Measurements from ENCODE around the gene MATCAP1. TPM values are rescaled to one million over a fixed set of nuclear protein-coding genes. Genes with fewer than 3 reads are reported as not detected.

MATCAP1 gene
- total RNA-seq, 2 donors from 2014 or later = 11.9 to 31.6 TPM

GRCh38 chr16:67200491-67200890, 16.7 kb upstream of the MATCAP1 start:
- DNase-seq = no peak
- peaks cover 28% of the 10 kb centered on the region for H3K4me1 ChIP-seq
- 84 to 93% methylated on average over 3 to 4 of the region's 8 CpGs for WGBS, 2 donors
- intact Hi-C loops (cut with DNase I) = no loop called here
- H3K27me3 ChIP-seq = no peaks in the 10 kb centered on the region
- H3K36me3 ChIP-seq (replicated peaks in 1 of 2; ENCODE audit: insufficient read depth in 1 of 2, low read depth in 2 of 2) = peaks cover 24 to 45% of the 10 kb centered on the region in 2 donors
- no peak overlapping the region for H3K4me3 ChIP-seq
- peak overlapping the region in 1 of 4 donors; percentile 81 for H3K27ac ChIP-seq
- no peak for ATAC-seq
- no peak for TF ChIP-seq CTCF (IDR thresholded peaks at IDR 0.05)
- TF ChIP-seq POLR2A (IDR thresholded peaks at IDR 0.05) = no peak
- H3K9me3 ChIP-seq = no peaks in the 10 kb centered on the region

GRCh38 chr16:67199808-67200198, 16.0 kb upstream of the MATCAP1 start:
- Histone ChIP-seq H3K9me3 (no peaks in the 10 kb centered on the region), H3K27ac (peak overlapping the region; percentile 67 to 88 (median 76)), H3K4me1 (peaks cover 28% of the 10 kb centered on the region), H3K36me3 (replicated peaks in 1 of 2; ENCODE audit: insufficient read depth in 1 of 2, low read depth in 2 of 2) (peaks cover 28 to 48% of the 10 kb centered on the region in 2 donors), H3K27me3 (no peaks in the 10 kb centered on the region), H3K4me3 (peak overlapping the region; percentile 49 to 93)
- TF ChIP-seq POLR2A (IDR thresholded peaks at IDR 0.05) (no peak), CTCF (IDR thresholded peaks at IDR 0.05) (peak in 4 of 7 experiments; percentile 3 to 16 (median 8))
- intact Hi-C loops (cut with DNase I) = no loop called here
- 15 to 17% methylated on average over 15 to 16 of the region's 22 CpGs for WGBS, 2 donors
- peak in 1 of 4 donors; percentile 41 for DNase-seq
- ATAC-seq = peak; percentile 10

GRCh38 chr16:67199011-67199807, 15.4 kb upstream of the MATCAP1 start, which contains the start of gene ELMO3:
Gene ELMO3 (plus strand): TSS chr16:67199131. CDS start chr16:67199327, 196 bp downstream.
- peaks cover 28 to 49% of the 10 kb centered on the region in 2 donors for H3K36me3 ChIP-seq (replicated peaks in 1 of 2; ENCODE audit: insufficient read depth in 1 of 2, low read depth in 2 of 2)
- no peaks in the 10 kb centered on the region for H3K27me3 ChIP-seq
- TF ChIP-seq CTCF (IDR thresholded peaks at IDR 0.05) = peak; percentile 39 to 80 (median 68)
- TF ChIP-seq POLR2A (IDR thresholded peaks at IDR 0.05) = peak; percentile 65 to 75 (median 74)
- WGBS, 2 donors = 15 to 24% methylated on average over 6 to 59 of the region's 61 CpGs
- peaks cover 28% of the 10 kb centered on the region for H3K4me1 ChIP-seq
- peak within 1 kb of the TSS; percentile 49 to 93 for H3K4me3 ChIP-seq
- H3K9me3 ChIP-seq = no peaks in the 10 kb centered on the region
- intact Hi-C loops (cut with DNase I) = no loop called here
- DNase-seq = peak; percentile 79 to 85 (median 82)
- peak; percentile 83 for ATAC-seq
- peak within 1 kb of the TSS; percentile 67 to 88 (median 76) for H3K27ac ChIP-seq

- Histone ChIP-seq H3K27me3 (no peaks in the 10 kb centered on the region), H3K36me3 (replicated peaks in 1 of 2; ENCODE audit: insufficient read depth in 1 of 2, low read depth in 2 of 2) (peaks cover 26 to 41% of the 10 kb centered on the region in 2 donors), H3K4me3 (no peak overlapping the region), H3K27ac (peak overlapping the region; percentile 50 to 88 (median 76)), H3K4me1 (peaks cover 36% of the 10 kb centered on the region), H3K9me3 (no peaks in the 10 kb centered on the region)
- TF ChIP-seq POLR2A (IDR thresholded peaks at IDR 0.05) = no peak
- peak; percentile 22 to 81 (median 69) for TF ChIP-seq CTCF (IDR thresholded peaks at IDR 0.05)
- peak; percentile 29 for ATAC-seq
- DNase-seq = peak; percentile 48 to 67 (median 54)
- WGBS, 2 donors = 42 to 43% methylated on average over 8 to 11 of the region's 12 CpGs
- intact Hi-C loops (cut with DNase I) = no loop called here
Measured at GRCh38 chr16:67198238-67198734, 14.5 kb upstream of the MATCAP1 start.

Data from body of pancreas (tissue), 4 donors.